HG03565 (cell line): ENCODE data around the gene PHACTR3.
"Not testable (repeated sequence)": the region's sequence is repeated elsewhere in the genome, so short reads cannot be mapped to it uniquely, and the experiment has no call there.

ENCODE experiments used
- ATAC-seq: cut with Tn5 transposase; IDR thresholded peaks from one replicate; pipeline ENCODE4 v1.9.1; 2021; ENCODE audit warnings: mild to moderate bottlenecking, moderate library complexity; ENCODE audit not compliant: unreplicated experiment

Gene PHACTR3

DNA sequence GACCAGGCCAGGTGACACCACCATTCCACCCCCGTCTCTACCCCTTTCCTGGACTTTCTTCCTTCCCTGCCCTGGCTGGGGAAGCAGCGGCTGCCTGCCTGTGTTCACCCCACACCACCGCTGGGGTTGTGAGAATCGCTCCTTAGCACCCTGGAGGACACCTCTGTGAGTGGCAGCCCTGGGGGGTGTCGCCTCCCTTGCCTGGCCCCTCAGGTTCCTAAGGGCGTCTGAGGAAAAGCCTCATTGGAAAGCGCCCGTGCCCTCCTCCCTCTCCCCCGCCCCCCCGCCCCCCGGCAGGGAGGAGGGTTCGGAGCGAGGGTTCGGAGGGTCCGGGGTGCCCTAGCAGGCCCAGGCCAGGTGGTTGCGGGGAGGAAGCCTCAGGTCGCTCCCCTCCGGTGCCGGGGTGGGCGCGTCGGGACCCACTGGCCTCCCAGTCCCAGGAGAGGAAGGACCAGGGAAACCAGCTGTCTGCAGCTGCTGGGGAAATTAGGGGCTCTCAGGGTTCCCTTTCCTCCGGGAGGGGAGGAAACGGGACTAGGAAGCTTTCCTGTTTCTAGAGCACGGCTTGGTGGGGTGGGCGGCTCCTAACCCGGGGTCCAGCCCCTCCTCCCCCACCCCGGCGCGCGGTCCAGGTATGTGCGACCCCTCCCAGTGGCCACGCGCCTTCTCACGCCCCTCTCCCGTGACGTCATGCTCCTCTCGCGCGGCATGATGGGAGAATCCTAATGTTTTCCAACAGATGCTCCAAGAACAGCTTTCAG is at the start of gene PHACTR3:
TSS of gene PHACTR3 (plus strand) at position 760 of the 761 bp plus-strand sequence. CDS start 475 bp downstream, outside the sequence.
- ATAC-seq: no peak

GRCh38 chr20:59557733-59558529 is 46.4 kb upstream of the PHACTR3 start:
- not testable (repeated sequence) for ATAC-seq

- no peak for ATAC-seq
These were observed 45.1 kb upstream of the PHACTR3 start for GRCh38 chr20:59559024-59559817.

- ATAC-seq: no peak
These were observed 44.5 kb upstream of the PHACTR3 start for GRCh38 chr20:59559863-59560262.

DNA sequence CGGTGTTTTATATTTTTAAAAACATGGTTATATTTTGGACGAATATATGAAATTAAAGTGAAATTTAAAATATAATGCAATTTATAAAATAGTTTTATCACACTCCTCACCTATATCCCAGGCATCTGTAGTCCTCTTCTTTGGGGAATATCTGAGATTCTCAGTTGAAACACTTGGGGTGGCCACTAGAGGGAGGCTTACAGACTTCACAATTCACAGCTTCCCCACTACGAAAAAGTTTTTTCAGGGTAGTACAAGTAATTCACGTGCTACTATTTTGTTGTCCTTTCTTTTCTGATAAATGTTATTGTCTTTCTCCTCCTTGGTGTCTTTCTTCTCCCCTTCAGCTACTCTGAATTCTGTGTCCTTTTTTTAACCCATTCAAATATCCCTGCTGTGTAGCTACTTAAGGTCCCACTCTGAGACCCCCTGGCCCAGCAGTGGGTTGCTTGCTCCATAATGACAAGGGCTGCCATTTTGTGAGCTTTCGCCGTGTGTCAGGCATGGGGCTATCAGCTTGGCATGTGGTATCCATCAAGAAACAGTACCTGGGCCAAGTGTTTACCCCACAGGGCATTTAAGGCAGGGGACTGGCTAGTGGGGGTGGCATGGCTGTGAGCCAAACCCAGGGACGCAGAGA is 43.6 kb upstream of the PHACTR3 start:
- ATAC-seq: no peak

DNA sequence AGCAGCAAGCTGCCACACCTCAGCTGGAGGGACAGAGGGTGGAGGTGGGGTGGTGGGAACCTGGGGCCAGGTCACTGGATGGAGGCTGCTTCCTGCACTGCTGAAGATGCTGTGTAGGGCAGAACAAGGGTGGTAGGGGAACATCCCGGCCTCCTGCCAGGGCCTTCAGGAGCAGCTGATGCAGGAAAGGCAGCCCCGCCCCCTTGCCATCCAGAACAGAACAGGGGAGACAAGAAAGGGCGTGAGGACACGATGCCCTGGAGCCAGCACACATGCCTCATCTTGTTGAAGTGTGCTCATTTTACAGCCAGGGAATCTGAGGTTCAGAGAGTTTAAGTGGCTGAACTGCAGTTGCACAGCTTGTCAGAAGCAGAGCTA is 43.1 kb upstream of the PHACTR3 start:
- no peak for ATAC-seq

- no peak for ATAC-seq
These were observed 42.6 kb upstream of the PHACTR3 start for GRCh38 chr20:59561614-59562277.

- no peak for ATAC-seq
These were observed 40.2 kb upstream of the PHACTR3 start for GRCh38 chr20:59564171-59564570.

DNA sequence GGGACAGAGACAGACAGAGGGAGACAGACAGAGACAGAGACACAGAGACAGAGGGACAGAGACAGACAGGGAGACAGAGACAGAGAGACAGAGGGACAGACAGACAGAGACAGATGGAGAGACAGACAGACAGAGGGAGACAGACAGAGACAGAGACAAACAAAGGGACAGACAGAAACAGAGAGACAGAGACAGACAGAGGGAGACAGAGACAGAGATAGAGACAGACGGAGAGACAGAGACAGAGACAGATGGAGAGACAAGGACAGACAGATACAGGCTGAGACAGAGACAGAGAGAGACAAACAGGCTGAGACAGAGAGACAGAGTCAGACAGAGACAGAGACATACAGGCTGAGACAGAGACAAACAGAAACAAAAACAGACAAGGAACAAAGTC is 39.4 kb upstream of the PHACTR3 start:
- no peak for ATAC-seq

GRCh38 chr20:59565768-59566461 is 38.4 kb upstream of the PHACTR3 start:
- ATAC-seq: no peak

DNA sequence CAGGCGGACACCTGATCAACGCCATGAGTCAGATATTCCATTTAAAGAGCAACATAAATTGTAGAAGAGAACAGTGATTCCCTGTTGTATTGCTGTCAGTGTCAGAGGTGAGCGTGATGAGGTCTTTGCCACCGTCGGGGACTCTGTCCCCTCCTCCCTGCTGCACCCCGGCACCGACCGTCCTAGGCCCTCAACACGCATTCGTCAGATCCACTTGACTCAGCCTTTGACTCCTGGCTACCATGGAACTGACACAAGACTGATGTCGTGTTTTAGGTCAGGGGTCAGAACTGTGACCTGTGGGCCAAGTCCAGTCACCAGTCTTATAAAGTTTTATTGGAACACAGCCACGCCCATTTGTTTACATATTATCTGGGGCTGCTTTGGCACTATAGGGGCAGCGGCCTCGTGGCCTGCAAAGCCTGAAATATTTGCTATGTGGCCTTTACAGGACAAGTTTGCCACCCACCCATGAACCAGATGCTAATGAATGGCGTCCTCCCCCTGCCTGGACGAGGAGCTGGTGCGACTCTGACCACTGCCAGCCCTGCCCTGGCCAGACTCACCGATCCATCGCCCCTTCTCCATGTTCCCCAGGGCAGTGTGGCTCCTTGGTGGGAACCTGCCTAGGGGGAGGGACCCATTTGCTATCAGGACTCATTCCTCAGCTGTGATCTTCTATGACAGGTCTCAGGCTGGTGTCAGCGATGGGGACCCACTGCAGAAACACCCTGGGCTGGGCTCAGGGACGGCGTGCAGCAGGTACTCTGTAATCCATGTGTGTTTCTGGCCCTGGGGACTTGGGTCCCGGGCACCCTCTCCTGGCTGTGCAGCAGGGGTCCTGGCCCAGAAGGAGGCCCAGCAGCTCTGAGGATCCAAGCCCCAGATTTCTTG is 37.5 kb upstream of the PHACTR3 start:
- no peak for ATAC-seq

DNA sequence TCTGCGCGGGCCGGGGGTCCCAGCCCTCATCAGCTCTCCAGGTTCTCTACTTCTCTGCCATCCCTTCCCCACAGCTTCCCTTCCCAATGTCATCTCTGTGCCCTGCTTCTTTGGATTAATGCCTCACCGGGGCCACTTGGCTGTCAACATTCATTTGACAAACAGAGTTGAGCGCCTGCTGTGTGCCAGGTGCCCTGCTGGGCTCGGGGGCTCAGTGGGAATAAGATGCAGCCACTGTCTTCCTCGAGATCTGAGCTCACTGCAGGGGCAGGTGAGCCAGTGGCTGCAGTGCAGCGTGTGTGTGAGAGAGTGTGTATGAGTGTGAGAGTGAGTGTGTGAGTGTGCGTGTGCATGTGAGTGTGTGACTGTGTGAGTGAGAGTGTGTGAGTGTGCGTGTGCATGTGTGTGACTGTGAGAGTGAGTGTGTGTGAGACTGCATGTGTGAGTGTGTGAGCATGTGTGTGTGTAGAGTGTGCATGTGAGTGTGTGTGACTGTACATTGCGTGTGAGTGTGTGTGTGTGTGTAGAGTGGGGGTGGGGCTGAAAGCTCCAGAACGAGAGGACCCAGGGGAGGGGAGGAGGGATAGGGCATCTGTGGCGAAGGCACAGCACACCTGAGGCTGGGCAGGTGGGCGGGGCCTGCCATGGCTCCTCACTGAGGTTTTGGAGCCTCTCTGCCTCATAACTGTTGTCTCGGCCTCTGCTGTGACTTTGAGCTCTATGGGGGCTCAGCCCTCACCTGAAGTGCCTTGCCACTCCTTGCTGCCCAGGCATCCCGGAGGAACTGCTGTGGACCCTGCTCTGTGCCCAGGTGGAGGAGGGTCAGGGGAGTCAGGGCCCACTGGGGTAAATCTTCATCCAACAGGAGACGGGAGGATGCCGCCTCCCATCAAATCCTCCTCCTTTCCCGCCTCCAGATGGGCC is 36.5 kb upstream of the PHACTR3 start:
- no peak for ATAC-seq

- no peak for ATAC-seq
These were observed 35.8 kb upstream of the PHACTR3 start for GRCh38 chr20:59568509-59569024.

GRCh38 chr20:59569305-59569704 is 35.0 kb upstream of the PHACTR3 start:
- ATAC-seq: no peak

DNA sequence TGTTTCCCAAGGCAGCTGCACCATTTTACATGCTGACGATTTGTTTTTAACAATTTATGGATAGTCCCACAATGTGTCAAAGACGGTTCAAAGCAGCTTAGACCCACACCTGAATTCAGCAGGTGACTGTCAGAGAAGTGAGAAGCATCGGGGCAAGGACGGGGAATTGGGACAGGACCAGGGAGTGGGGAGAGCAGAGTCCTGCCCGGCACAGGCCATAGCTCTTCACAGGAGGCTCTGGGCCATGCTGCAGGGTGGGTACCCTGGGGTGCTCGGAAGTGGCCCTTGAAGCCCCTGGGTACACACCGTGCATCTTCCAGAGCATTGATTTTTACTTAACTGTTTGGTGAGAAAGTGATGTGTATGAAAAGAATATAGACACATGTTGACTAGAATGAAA is 33.2 kb upstream of the PHACTR3 start:
- no peak for ATAC-seq

GRCh38 chr20:59571551-59572314 is 32.6 kb upstream of the PHACTR3 start:
- ATAC-seq: no peak

DNA sequence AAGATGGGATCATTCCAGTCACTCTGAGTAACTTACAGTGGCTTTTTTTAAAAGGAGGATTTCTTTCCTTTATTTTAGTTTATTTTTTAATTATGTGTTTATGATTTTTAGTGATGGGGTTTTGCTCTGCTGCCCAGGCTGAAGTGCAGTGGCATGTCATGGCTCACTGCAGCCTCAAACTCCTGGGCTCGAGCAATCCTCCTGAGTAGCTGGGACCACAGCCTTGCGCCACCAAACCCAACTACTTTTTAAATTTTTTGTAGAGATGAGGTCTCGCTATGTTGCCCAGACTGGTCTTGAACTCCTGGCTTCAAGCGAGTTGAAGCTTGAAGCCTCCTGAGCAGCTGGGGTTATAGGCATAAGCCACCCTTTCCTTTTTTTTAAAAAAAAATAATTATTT is 31.8 kb upstream of the PHACTR3 start:
- no peak for ATAC-seq
